Left lobe of liver (tissue), 2 donors: ENCODE data around the gene URB1. TPM values are rescaled to one million over a fixed set of nuclear protein-coding genes. Genes with fewer than 3 reads are reported as not detected.
"Not testable (repeated sequence)": the region's sequence is repeated elsewhere in the genome, so short reads cannot be mapped to it uniquely, and the experiment has no call there.

ENCODE experiments used
- ATAC-seq: fragments of 200-7000 bp; cut with Tn5 transposase; one replicate; pipeline ENCODE4 v1.9.1; 2020; ENCODE audit warnings: mild to moderate bottlenecking, moderate library complexity
- DNase-seq: peaks from one replicate; pipeline ENCODE4 v3.0.0-alpha.2; 2020; ENCODE audit warnings: low spot score
- total RNA-seq: library from RNA; stranded (reverse); gene quantifications from one replicate; pipeline ENCODE4 v1.2.1, GENCODE V29; 2021
- donor health status: DM: no; HTN: no; CAD: no; lungs with moderate emphysema.
- donor health status: DM: no; HTN: yes; CAD: no.

Gene URB1
- total RNA-seq, 1 donor from 2014 or later: 9.2 TPM

- ATAC-seq (no peak), DNase-seq (peak; percentile 18)
Measured at GRCh38 chr21:32321480-32321879, 71.3 kb downstream of the URB1 start.

- ATAC-seq: no peak
- peak; percentile 38 for DNase-seq
Measured at GRCh38 chr21:32320726-32321125, 72.1 kb downstream of the URB1 start.

GRCh38 chr21:32320059-32320458 lies 72.8 kb downstream of the URB1 start:
- ATAC-seq: no peak
- DNase-seq: peak; percentile 28

GRCh38 chr21:32319012-32319411 lies 73.8 kb downstream of the URB1 start:
- ATAC-seq: no peak
- peak; percentile 33 for DNase-seq

GRCh38 chr21:32317726-32318125 lies 75.1 kb downstream of the URB1 start:
- ATAC-seq (no peak), DNase-seq (no peak)

DNA sequence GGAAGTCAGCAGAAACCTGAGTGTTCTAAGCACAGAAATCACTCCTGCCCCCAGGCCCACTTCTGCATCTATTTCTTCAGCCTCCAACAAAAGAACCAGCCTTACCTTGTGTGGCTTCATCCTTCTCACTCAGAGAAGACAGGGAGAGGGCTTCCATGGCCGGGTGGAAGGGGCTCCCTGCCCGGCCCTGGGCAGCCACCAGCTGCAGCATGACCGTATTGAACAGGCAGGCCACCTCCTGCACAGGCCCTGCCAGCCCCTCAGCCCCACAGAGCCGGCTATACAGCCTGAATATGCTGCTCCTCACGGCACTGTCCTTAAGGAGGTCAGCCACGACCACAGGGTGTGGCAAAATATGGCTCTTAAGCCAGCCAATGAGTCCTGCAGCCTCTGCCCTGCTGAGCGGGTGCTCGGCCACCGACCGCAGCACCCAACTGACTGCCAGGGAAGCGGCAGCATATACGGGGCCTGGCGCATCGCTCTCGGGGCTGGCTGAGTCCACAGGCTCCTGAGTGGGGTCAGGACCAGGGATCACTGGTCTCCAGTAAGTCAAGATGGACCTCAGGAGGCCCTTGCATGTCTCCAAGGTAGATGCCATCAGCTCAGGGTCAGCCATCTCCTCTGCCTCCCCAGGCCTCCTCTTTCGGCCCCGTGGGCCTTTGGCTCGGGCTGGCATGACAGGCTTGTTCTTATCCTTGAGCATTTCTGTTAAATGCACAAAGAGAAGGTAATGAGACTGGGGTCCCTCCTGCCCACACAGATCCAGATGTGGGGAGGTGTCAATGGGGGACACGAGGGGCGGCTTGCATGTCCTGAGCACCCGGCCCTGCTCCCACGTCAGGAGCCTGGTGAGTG lies 76.2 kb downstream of the URB1 start:
- peak; percentile 35 for DNase-seq
- ATAC-seq: no peak

DNA sequence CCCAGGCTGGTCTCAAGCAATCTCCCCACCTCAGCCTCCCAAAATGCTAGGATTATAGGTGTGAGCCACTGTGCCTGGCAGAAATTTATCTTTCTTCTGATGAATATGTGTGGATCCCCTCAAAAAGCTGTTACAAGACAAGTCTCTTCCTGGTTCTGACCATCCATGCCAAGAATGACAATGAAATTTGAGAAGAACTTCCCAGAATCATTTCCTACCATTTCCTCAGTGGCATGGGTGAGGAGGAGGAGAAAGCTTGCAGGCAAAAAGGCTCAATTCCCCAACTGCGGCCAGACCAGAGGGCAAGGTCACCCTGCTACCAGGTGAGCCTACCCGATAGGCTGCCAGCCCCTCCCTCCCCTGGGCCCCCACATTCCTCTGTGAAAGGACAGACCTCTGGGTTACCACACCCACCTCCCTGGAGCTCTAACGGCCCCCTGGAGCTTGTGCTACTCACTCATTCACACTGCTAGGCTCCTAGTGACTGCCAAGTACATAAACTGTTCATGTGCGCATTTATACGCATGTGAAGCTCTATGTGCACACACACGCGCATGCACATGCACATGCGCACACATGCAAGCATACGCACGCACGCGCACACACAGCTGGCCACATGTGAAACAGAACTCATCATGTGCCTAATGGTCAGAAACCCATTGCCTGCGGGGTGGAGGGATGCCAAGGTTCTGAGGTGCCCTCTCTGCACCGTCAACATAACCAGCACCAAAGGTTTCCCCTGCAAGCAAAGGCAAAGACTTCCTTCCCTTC lies 77.1 kb downstream of the URB1 start:
- ATAC-seq (no peak), DNase-seq (peak; percentile 38)

DNA sequence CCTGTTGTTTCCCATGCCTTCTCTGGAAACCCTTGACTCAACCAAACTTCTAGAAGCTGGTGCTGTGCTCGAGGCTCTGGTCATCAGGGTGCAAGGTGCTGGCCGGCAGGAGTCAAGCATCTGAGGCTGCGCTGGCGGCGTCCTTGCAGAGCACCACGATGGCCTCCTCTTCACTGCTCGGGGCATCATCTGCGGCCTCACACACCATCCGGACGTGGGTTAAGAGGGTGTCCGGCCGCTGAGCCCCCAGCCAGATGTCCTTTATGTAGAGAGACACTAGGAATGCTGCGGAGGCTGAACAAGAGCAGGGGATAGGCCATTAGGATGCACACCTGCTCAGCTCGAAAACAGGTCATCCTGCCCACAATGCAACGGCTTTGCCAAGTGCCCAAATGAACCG lies 78.0 kb downstream of the URB1 start:
- DNase-seq (peak; percentile 31), ATAC-seq (no peak)

DNA sequence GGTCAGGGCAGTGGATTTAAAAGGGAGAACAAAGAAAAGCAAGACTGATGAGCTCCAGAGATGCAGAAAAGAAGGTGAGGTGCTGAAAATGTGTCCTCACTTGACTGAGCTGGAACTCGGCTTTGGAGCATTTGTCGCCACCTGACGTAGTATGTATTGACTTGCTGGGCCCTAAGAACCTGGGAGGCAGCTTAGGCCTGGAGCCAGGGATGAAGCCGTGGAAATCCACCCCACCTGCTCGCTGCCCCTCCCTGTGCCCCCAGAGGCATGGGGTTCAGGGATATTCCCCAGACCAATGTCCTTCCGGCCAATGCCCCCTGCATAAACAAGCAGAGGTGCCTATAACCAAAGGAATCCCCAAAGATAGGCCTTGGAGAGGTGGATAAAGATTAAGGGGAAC lies 79.8 kb downstream of the URB1 start:
- DNase-seq: peak; percentile 33
- no peak for ATAC-seq

GRCh38 chr21:32312326-32312725 lies 80.5 kb downstream of the URB1 start:
- DNase-seq: peak; percentile 40
- ATAC-seq: no peak

DNA sequence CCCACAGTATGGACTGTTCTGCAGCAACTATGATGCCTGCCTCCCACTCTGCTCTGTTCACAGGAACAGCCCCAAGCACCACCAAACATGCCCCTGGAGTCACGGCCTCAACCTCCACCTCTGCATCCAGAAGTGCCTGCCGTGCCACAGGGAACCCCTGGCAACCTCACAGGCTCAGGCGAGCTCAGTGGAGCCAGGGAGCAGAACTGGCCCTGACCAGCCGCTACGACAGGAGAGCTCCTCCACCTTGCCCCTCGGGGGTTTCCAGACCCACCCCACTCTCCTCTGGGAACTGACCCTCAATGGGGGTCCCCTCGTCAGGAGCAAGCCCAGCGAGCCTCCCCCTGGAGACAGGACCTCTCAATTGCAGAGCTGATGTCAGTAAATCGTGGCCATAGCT lies 81.2 kb downstream of the URB1 start:
- ATAC-seq: no peak
- peak; percentile 24 for DNase-seq

DNA sequence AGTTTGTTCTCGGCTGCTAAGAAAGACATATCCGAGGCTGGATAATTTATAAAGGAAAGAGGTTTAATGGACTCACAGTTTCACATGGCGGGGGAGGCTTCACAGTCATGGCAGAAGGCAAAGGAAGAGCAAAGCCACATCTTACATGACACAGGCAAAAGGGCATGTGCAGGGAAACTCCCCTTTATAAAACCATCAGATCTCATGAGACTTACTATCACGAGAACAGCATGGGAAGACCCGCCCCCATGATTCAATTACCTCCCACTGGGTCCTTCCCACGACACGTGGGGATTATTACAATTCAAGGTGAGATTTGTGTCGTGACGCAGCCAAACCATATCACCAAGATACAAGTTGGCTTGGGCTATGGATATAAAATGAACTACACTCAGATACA lies 81.8 kb downstream of the URB1 start:
- not testable (repeated sequence) for ATAC-seq, DNase-seq

GRCh38 chr21:32309906-32310460 lies 82.8 kb downstream of the URB1 start:
- DNase-seq (no peak), ATAC-seq (no peak)

- DNase-seq (no peak), ATAC-seq (no peak)
Measured at GRCh38 chr21:32308696-32309095, 84.1 kb downstream of the URB1 start.

DNA sequence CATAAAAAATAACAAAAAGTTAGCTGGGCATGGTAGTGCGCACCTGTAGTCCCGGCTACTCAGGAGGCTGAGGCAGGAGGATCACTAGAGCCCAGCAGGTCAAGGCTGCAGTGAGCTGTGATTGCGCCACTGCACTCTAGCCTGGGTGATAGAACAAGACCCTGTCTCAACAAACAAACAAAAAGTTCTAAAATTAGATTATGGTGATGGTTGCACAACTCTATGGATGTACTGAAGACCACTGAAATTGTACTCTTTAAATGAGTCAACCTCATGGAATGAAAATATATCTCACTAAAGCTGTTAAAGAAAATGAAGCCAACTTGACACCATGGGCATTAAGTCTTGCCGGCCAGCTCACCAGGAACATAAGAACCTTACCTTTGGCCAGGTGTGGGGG lies 85.1 kb downstream of the URB1 start:
- no peak for DNase-seq
- ATAC-seq: no peak

DNA sequence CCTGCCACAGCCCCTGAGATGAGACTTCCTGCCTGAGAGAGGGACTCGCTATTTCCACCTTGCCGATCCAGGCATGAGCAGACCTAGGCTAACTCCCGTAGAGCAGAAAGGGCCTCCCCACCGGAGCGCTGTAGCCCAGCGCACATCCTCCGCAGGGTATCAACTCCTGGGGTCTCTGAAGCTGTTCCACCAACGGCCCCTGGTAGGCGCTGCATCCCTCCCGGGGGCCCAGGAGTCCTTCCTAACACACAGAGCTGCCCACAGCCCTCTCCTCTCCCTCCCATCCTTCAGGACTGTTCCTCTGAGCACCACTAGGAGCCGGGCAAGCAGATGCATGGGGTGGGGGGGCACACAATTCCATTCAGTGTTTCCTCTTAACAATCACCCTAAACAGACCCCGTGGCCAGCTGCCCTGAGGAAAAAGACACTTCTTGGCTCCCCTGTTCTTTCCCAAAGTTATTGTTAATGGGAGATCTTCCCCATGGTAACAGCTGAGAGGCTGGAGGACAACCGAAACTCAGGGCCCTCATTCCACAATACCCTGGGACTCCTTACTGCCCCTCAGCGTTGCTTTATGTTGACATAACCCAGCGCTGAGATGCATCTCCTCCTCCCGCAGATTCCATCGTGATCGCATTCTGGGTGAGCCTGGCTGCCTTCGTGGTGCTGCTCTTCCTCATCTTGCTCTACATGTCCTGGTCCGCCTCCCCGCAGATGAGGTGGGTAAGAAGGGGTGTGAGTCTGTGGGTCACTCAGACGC lies 86.6 kb downstream of the URB1 start:
- DNase-seq (no peak), ATAC-seq (no peak)

DNA sequence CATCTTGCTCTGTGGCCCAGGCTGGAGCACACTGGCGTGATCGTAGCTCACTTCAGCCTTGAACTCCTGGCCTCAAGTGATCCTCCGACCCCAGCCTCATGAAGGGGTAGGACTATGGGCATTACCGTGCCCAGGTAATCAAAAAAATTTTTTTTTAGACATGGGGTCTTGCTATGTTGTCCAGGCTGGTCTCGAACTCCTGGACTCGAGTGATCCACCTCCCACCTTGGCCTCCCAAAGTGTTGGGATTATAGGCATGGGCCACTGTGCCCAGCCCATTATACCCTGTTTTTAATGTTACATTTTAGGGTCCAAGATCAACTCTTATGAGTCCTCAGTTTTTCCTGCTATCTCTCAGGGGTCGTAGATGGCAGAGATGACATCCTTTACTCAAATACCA lies 87.8 kb downstream of the URB1 start:
- DNase-seq: no peak

DNA sequence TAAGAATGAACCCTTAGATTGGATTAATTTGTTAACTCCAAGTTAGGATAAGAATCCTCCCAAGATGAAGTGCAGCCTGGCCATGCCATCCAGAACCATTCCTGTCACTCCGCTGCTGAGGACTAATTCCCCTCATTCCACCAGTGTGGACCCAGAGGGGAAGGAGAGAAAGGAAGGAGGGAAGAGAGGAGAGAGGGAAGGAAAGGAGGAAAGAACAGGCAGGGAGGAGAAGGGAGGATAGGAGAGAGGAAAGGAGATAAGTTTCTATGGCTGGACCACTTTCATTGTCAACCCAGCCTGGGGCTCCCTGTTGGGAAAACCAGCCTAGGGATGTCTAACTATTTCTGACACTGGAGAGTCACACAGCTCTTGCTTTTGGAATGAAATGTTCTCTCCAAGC lies 89.4 kb downstream of the URB1 start:
- DNase-seq (no peak), ATAC-seq (no peak)

More for the DNA sequence above, 87.8 kb downstream of the URB1 start:
- no peak for ATAC-seq

GRCh38 chr21:32302560-32302959 lies 90.3 kb downstream of the URB1 start:
- DNase-seq: no peak
- ATAC-seq: no peak

GRCh38 chr21:32301596-32301995 lies 91.2 kb downstream of the URB1 start:
- DNase-seq: no peak

DNA sequence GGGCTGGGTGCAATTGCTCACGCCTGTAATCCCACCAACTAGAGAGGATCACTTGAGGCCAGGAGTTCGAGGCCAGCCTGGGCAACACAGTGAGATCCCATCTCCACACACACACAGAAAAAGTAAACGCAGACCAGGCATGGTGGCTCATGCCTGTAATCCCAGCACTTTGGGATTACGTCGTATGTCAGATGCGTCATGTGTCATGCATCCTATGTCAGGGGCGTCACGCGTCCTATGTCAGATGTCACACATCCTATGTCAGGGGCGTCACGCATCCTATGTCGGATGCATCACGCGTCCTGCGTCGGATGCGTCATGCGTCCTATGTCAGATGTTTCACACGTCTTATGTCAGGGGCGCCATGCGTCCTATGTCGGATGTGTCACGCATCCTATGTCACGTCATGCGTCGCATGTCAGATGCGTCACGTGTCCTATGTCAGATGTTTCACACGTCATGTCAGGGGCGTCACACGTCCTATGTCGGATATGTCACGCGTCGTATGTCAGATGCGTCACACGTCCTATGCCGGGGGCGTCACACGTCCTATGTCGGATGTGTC lies 92.6 kb downstream of the URB1 start:
- ATAC-seq: no peak
- no peak for DNase-seq

More at GRCh38 chr21:32301596-32301995, 91.2 kb downstream of the URB1 start:
- no peak for ATAC-seq
